NCI-H748 treated with DMSO at 0.1 percent for 48 hours (cell line): ENCODE results near the gene KCTD7.
"Not testable (repeated sequence)": the region's sequence is repeated elsewhere in the genome, so short reads cannot be mapped to it uniquely, and the experiment has no call there.

Experiments
- DNase-seq: peaks from one replicate; lab custom pipeline; 2025; lab: John Stamatoyannopoulos, UW

Gene KCTD7

DNA sequence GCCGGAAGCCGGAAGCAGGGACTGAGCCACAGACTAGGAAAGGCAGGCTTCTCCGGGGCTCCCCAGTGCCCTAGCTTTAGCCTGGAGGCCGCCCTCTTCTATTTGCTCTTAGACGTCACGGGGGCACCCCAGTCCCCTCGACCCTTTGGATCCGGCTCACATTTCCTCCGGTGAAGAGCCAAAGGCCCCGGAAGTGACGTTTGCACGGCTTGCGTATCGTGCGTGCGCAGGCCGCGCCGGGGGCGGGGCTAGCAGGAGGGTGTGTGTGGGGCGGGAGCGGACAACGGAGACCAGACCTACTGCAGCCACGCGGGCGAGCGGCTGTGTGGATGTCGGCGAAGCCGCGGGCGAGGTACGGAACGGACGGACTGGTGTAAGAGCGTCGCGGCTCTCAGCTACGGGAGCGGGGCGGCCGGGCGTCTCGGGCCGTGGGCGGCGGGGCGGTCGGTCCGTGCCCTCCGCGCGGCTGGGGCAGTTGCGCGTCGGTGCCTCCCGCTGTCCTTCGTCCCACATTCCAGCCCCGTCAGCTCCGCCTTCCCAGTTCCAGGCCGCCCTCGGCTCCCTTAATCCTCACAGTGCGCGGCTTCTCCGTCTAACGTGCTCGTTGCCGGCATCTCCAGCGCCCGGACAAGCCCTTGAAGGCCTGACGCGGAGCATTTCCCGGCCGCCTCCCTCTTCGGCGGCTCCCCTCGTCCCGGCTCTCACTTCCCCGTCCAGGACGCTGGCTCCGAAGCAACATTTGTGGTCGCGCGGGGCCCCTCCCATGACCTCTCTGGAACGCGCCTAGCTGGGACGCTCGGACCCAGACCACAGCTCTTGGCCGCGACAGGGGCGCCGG lies 25.8 kb downstream of the KCTD7 start:
- peak; percentile 84 for DNase-seq

DNA sequence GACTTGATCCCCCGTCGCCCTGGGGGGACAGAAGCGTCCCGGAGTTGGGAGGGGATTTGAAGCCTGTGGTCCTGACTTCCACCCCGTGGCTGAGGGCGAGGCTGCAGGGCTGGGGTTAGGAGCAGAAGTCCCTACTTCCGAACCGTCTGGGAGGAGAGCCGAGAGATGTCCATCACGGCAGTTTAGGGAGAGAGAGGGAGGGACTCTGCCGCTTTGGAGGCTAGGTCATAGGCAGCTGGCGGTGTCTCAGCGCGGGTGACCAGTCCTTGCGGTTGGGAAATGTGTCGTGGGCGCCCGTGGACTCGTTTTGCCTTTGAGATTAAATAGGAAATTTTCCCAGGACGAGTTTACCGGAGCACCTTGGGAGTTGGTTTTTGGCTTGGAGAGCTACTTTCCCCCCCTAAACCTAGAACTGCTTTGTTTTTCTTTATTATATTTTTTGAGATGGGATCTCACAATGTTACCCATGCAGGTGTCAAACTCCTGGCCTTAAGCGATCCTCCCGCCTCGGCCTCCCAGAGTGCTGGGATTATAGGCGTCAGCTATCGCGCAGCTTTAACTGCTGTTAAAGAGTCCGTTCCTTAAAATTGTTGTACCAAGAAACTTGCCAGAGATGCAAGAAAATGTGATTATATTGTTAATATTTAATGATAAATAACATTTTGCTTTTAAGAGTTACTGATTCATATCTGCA lies 26.6 kb downstream of the KCTD7 start:
- not testable (repeated sequence) for DNase-seq

DNA sequence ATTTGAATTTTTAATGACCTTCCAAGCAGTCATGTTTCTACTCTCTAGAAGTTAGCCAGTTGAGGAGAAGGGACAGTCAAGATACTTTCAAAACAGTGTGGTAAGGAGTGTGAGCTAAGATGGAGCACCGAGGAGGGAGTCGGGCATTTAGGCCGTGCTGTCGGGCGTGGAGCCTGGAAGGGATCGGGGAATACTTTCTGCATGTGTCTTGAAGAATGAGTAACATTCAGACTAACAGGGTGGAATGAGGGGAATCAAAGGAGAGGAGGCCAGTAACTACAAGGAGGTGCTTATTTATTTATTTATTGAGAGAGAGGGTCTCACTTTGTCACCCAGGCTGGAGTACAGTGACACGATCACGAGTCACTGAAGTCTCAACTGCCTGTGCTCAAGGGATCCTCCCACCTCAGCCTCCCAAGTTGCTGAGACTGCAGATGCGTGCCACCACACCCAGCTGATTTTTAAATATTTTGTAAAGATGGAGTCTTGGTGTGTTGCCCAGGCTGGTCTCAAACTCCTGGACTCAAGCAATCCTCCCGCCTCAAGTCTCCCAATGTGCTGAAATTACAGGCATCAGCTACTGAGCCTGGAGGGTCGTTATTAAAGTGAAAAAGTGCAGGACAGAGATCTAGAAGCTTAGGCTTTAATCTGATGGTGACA lies 27.3 kb downstream of the KCTD7 start:
- DNase-seq = not testable (repeated sequence)

DNA sequence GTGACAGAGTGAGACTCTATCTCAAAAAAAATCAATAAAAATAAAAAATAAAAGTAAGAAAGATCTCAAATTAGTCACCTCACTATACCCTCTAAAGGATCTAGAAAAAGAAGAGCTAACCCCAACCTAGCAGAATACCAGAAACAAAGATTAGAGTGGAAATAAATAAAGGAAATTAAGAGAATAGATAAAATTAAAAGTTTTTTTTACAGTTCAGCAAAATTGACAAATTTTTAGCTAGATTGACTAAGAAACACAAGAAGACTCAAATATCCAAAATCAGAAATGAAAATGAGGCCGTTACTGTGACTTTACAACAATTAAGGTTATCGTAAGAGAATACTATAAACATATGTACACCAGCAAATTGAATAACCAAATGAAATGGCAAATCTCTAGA lies 29.1 kb downstream of the KCTD7 start:
- no peak for DNase-seq

DNA sequence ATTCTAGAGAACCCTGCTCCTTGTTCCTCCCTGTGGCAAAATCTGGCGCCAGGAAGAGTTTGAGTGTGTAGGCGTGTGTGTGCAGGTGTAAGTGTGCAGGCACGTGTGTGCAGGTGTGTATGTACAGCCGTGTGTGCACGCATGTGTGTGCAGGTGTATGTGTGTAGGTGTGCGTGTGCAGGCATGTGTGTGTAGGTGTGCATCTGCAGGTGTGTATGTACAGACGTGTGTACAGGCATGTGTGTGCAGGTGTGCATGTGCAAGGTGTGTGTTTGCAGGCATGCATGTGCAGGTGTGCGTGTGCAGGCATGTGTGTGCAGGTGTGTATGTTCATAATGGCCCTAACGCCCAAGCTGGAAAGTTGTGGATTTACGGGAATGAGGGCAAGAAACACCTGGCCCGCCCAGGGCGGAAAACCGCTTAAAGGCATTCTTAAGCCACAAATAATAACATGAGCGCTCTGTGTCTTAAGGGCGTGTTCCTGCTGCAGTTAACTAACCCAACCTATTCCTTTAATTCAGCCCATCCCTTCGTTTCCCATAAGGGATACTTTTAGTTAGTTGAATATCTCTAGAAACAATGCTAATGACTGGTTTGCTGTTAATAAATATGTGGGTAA lies 34.1 kb downstream of the KCTD7 start:
- DNase-seq = no peak

DNA sequence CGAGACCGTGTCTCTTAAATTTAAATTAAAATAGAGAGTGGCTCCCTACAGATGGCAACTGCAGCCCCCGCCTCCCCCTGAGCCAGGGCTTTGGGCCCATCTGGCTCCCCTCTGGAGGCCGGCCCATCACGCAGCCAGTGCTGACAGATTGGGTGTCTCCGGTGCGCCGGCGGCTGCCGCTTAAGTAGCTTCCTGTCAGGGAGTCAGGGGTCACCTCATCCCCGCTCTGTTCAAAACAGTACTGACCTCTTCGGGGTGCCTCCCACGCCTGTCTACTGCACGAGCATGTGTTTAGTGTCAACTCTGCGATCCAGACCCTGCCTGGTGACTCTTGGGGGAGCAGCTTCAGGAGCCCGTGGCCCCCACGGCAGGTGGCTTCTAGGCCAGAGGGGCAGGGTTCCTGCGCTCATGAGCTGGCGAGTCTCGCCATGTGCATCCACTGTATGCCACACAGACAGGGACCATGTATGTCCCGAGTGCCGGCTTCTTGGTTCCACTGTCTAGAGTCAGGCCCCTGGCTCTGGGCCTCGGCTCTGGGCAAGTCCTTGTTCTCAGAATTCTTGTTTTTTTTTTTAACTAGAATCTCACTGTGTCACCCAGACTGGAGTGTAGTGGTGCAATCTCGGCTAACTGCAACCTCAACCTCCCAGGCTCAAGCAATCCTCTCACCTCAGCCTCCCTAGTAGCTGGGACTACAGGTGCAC lies 36.1 kb downstream of the KCTD7 start:
- no peak for DNase-seq

DNA sequence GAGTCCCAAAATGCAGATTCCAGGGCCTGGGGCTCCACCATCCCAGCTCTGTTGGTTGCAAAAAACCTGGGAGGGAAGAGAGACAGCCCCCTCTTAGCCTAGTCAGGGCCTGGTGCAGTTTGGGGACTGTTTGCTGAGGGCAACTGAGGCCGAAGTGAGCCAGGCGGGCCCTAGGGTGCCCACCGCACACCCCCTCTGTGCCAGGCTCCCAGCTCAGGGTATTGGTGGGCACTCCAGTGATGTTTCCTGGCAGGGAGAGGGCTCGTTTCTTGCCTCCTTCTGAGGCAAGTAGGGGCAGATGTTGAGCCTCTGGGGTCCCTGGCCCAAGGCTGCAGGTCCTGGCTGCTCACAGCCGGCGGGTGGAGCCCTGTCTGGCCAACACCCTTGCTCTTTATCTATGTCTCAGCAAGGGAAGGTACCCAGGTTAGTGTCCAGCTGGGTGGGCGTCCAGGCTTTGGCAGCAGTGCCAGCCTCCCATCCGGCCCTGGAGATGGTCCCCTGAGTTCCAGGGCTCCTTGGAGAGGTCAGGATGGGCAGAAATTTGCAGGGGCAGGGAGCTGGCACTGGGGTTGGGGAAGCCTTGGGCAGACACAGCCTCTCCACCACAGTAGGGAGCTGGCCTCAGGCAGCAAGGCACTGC lies 37.8 kb downstream of the KCTD7 start:
- DNase-seq = no peak

DNA sequence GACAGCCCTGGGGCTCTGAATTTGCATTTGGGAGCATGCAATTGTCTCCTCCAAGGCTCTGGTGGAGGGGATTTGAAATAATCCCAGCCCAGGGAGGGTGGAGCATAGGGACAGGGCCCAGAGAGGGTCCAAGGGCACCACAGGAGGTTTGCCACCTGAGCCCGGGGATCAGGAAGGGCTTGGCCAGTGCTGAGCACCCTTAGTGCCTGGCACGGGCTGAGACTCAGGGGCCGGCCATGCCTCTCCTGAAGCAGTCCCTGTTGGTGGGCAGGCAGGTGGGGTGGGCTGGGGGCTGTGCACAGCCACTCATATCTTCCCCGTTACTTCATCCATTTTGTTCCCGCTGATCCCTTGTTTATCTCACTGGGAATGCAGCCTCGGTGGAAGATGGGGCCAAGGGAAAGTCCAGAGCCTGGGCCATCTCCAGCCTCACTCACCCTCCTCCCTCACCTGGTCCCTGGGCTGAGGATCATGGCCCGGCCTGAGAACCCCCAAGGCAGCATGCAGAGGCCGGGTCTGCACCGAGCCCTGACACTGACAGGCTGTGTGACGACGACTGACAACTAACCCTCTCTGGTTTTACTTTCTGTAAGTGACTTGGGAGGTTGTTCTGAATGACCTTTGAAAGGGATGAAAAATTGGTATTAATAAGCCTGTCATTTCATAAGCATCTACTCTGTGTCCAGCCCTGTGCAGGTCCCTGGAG lies 38.5 kb downstream of the KCTD7 start:
- no peak for DNase-seq

DNA sequence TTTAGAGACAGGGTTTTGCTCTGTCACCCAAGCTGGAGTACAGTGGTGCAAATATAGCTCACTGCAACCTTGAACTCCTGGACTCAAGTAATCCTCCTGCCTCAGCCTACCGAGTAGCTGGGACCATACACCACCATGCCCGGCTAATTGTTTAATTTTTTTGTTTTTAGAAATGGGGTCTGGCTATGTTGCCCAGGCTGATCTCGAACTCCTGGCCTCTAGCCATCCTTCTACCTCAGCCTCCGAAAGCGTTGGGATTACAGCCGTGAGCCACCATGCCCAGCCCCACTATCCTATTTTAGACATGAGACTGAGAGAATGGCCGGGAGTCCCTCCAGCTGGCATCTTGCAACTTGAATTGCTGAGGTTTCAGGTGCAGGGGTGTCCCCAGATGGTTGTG lies 39.4 kb downstream of the KCTD7 start:
- DNase-seq = no peak

DNA sequence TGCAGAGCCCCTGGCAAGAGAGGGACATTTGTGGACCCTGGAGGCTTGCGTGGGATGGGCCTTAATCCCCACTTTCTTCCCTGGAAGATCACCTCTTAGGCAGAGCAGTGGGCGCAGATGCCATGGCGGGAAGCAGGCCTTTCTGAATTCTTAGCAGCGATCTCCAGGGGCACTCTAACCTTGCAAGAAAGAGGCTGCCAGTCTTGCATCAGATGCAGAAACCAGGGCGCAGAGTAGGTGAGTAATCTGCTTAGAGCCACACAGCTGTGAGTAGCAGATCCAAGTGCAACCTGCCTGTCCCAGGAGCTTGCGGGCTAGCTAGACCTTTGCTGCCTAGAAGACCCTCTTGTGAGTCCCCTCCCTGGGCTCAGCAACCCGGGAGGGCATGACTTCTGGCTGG lies 40.0 kb downstream of the KCTD7 start:
- no peak for DNase-seq

DNA sequence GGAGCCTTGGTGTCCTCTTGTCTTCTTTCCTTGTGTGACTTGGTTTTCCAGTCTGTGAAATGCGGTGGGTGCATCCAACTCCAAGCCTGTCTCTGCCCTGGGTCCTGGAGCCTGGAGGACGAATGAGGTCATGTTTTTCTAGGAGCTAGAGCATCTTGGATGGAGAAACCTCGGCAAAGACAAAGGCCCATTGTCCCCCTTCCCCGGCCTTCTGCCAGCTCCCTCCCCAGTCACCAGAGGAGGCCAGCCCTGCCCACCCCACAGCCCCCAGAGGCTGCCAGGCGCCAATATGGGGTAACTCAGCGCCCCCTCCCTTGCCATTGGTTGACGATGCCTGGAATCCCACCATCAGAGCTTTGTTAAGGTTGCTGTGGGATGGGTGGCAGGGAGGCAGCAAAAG lies 40.4 kb downstream of the KCTD7 start:
- DNase-seq = no peak

DNA sequence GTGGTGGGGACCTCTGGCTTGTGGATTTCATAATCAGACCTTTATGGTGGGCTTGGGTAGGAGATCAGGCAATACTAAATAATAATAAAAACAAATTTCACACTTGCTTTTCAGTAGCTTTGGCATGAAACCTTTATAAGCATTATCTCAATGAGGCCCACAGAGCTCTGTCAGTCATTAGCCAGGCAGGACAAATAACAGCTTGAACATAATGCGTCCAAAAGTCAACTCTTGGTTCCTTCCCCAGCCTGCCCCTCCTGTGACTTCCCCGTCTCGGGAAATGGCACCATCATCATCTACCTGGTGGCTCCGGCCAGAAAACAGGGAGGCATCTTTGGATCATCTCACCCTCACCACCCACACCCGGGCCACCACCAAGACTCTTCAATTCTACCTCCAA lies 40.8 kb downstream of the KCTD7 start:
- no peak for DNase-seq

DNA sequence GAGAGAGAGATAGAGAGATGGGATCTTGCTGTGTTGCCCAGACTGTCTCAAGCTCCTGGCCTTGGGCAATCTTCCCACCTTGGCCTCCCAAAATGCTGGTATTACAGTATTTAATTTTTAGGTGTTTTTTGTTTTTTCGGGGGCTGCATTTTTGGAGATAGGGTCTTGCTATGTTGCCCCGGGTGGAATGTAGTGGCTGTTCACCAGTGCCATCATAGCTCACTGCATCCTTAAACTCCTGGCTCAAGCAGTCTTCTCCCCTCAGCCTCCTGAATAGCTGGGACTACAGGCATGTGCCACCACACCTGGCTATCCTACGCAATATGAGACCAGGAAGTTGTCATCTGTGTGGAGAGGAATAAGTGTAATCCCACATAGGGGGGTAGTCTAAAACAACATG lies 42.4 kb downstream of the KCTD7 start:
- DNase-seq = no peak

DNA sequence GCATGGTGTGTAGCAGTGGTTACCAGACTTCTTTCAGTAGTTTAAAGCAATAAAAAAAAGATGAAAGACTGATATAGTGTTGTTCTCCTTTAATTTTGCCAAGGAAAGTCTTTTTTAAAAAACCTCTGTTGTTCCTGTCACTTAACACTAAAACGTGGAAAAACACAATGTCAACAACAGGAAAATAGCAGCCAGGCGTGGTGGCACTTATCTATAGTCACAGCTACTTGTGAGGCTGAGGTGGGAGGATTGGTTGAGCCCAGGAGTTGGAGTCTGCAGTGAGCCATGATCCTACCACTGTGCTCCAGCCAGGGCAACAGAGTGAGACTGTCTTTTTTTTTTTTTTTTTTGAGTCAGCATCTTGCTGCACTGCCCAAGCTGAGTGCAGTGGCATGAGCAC lies 42.8 kb downstream of the KCTD7 start:
- not testable (repeated sequence) for DNase-seq

DNA sequence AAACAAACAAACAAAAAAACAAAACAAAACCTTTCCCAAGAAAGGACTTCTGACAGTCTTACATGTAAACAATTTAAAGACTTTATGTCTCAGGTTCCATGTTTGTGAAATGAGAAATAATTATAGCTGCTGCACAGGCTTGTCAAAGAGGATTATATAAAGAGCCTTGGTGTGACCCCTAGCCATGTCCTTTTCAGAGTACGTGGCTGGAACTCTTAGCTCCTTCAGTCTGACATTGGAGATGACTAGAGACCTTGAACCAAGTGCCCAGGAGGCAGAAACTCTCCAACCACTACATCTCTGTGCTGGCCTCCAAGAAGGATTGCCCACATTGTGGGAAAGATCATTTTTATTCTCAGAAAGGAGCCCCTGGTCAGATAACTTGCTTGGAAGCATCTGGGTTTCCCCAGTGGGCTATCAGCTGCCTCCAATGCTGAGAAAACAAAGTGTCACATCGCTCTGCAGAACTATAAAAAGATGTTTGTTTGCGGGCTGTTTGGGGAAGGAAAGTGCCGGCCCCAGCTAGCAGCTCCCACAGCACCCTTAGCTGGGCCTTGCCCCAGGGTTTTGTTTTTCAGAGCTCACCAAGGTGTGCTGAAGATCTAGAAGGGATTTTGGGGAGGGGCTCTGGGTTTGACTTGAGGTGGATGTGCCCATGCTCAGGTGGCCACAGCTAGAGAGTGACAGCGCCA lies 43.9 kb downstream of the KCTD7 start:
- DNase-seq = not testable (repeated sequence)

DNA sequence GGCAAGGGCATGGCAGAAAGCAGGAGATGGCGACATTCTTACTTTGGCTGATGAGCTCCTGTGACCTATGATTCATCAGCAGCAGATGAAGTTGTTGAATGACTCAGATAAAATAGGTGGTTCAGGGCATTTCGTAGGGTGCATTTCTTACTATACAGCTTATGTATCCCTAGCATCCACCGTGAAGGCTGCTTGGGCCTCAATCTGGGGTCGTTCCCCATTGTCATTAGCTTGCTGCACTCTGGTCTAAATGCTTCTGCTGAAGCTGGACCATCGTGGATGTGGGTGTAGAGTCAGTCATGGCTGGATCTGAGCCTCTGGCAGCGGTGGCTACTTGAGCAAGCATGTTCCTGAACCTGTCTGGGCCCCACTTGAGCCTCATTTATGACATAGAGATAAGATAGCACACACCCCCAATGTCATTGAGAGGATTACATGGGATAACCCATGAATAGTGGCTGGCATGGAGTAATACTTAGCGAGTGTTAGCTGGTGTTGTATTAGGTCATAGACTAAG lies 44.5 kb downstream of the KCTD7 start:
- not testable (repeated sequence) for DNase-seq

DNA sequence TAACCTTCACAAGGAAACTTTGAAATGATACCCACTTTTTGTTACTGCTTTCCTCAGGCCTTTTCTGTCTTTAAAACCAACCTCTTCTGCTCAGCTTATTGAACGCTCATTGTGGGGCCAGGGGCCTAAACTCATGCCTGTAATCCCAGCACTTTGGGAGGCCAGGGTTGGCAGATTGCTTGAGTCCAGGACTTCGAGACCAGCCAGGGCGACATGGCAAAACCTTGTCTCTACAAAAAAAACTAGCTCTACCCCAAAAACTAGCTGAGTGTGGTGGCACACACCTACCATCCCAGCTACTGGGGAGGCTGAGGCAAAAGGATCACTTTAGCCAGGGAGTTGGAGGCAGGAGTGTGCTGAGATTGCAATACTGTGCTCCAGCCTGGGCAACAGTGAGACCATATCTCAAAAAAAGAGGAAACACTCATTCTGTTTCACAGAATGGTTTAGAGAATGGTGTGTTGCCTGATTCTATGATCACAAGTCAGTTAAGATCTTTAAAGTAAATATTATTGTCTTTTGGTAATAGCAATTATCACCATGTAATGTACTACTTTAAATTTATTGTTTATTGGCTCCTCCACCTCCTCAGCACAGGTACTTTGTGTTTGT lies 51.1 kb downstream of the KCTD7 start:
- DNase-seq = no peak

DNA sequence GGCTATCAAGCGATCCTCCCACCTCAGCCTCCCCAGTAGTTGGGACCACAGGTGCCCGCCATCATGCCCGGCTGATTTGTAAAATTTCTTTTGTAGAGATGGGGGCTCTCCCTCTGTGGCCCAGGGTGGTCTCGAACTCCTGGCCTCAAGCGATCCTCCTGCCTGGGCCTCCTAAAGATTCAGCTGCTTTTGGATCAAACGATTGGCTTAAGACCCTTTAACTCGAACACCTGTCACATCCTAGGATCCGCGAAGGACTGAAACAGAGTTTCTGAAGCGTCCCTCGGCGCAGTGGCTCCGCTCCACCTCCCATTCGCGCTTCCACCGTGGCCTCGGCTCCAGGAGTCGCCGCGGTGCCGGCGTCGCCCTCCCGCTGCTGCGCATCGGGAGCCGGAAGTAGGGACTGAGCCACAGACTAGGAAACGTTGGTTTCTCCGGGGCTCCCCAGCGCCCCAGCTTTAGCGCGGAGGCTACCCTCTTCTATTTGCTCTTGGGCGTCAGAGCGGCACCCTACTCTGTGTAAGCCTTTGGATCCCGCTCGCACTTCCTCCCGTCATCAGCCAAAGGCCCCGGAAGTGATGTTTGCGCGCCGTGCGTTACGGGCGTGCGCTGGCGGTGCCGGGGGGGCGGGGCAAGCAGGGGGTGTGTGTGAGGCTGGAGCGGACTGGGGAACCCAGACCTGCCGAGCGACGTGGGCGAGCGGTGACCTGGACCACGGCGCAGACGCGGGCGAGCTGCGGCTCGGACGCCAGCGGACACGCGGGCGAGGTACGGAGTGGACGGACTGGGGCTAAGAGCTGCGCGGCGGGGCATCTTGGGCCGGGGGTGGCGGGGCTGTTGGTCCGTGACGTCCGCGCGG lies 53.0 kb downstream of the KCTD7 start:
- peak; percentile 80 for DNase-seq
